IMR-90 (cell line): ENCODE data around the gene OPHN1.

Source experiments
- BHLHE40 ChIP-seq: fragments of 150-350 bp; IDR thresholded peaks from 2 replicates; pipeline ENCODE4 v1.6.1; 2016; ENCODE audit warnings: mild to moderate bottlenecking, low read depth, low read length
- MAFK ChIP-seq: IDR thresholded peaks from 2 replicates; pipeline ENCODE4 v1.6.1; 2012; ENCODE audit warnings: low read depth, low read length, improper control_type of control experiment
- MXI1 ChIP-seq: IDR thresholded peaks from 2 replicates; pipeline ENCODE4 v1.6.1; 2012; ENCODE audit warnings: low read depth, mild to moderate bottlenecking, low read length, moderate library complexity, borderline replicate concordance
- RAD21 ChIP-seq: IDR thresholded peaks from 2 replicates; pipeline ENCODE4 v1.6.1; 2012; ENCODE audit warnings: low read length, improper control_type of control experiment
- TF ChIP-seq, protein P1 (sequence below): conservative IDR thresholded peaks from 2 replicates; pipeline ENCODE4 v1.5.1; 2012; ENCODE audit warnings: mild to moderate bottlenecking, low read depth, low read length, improper control_type of control experiment
- TF ChIP-seq, protein P2 (sequence below): fragments of 150-350 bp; IDR thresholded peaks from 2 replicates; pipeline ENCODE4 v1.6.1; 2017; ENCODE audit warnings: mild to moderate bottlenecking, antibody characterized with exemption, low read length, low read depth

- TF ChIP-seq, protein P1, sequence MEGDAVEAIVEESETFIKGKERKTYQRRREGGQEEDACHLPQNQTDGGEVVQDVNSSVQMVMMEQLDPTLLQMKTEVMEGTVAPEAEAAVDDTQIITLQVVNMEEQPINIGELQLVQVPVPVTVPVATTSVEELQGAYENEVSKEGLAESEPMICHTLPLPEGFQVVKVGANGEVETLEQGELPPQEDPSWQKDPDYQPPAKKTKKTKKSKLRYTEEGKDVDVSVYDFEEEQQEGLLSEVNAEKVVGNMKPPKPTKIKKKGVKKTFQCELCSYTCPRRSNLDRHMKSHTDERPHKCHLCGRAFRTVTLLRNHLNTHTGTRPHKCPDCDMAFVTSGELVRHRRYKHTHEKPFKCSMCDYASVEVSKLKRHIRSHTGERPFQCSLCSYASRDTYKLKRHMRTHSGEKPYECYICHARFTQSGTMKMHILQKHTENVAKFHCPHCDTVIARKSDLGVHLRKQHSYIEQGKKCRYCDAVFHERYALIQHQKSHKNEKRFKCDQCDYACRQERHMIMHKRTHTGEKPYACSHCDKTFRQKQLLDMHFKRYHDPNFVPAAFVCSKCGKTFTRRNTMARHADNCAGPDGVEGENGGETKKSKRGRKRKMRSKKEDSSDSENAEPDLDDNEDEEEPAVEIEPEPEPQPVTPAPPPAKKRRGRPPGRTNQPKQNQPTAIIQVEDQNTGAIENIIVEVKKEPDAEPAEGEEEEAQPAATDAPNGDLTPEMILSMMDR: no peak
- TF ChIP-seq MAFK (no peak), RAD21 (no peak), BHLHE40 (no peak), MXI1 (no peak)
- TF ChIP-seq, protein P2, sequence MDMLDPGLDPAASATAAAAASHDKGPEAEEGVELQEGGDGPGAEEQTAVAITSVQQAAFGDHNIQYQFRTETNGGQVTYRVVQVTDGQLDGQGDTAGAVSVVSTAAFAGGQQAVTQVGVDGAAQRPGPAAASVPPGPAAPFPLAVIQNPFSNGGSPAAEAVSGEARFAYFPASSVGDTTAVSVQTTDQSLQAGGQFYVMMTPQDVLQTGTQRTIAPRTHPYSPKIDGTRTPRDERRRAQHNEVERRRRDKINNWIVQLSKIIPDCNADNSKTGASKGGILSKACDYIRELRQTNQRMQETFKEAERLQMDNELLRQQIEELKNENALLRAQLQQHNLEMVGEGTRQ: no peak
Observed at GRCh38 chrX:68115371-68115770, 317.9 kb downstream of the OPHN1 start.
